RWPE2 (cell line): Measurements from ENCODE around the gene STX11.

Source experiments
- ATAC-seq: fragments of 200-7000 bp; cut with Tn5 transposase; 3 replicates; pipeline ENCODE4 v1.9.1; 2021; ENCODE audit warnings: low read depth
- DNase-seq: peaks from one replicate; pipeline ENCODE4 v3.0.0-alpha.2; 2020; ENCODE audit warnings: low spot score
- H3K27ac ChIP-seq: fragments of 450-650 bp; 2 replicates; pipeline ENCODE4 v1.5.1; 2017; ENCODE audit warnings: mild to moderate bottlenecking; ENCODE audit not compliant: poor library complexity, severe bottlenecking
- H3K27me3 ChIP-seq: fragments of 250-450 bp; sonication (Bioruptor Pico); 2 replicates; pipeline ENCODE4 v1.5.1; 2021; ENCODE audit warnings: mild to moderate bottlenecking, moderate library complexity; ENCODE audit not compliant: insufficient read depth, poor library complexity, severe bottlenecking
- H3K36me3 ChIP-seq: fragments of 250-450 bp; sonication (Bioruptor Pico); 2 replicates; pipeline ENCODE4 v1.5.1; 2020; ENCODE audit warnings: low read depth, mild to moderate bottlenecking, moderate library complexity
- H3K4me1 ChIP-seq: fragments of 250-450 bp; sonication (Bioruptor Pico); 2 replicates; pipeline ENCODE4 v1.5.1; 2021; ENCODE audit warnings: mild to moderate bottlenecking, moderate library complexity; ENCODE audit not compliant: insufficient read depth, poor library complexity, severe bottlenecking
- H3K4me3 ChIP-seq: fragments of 250-450 bp; sonication (Bioruptor Pico); 2 replicates; pipeline ENCODE4 v1.5.1; 2021; ENCODE audit warnings: mild to moderate bottlenecking, moderate library complexity; ENCODE audit not compliant: severe bottlenecking
- H3K9me3 ChIP-seq: fragments of 250-450 bp; sonication (Bioruptor Pico); 2 replicates; pipeline ENCODE4 v1.5.1; 2021; ENCODE audit warnings: mild to moderate bottlenecking, moderate library complexity; ENCODE audit not compliant: severe bottlenecking
- TF ChIP-seq, protein P1 (sequence below): fragments of 450-650 bp; IDR thresholded peaks from one replicate; pipeline ENCODE4 v1.5.1; 2017; ENCODE audit warnings: mild to moderate bottlenecking, moderate library complexity; ENCODE audit not compliant: poor library complexity, severe bottlenecking

The STX11 gene

GRCh38 chr6:144122861-144123260 is 27.5 kb upstream of the STX11 start:
- no peak overlapping the region for H3K4me3 ChIP-seq
- TF ChIP-seq, protein P1, sequence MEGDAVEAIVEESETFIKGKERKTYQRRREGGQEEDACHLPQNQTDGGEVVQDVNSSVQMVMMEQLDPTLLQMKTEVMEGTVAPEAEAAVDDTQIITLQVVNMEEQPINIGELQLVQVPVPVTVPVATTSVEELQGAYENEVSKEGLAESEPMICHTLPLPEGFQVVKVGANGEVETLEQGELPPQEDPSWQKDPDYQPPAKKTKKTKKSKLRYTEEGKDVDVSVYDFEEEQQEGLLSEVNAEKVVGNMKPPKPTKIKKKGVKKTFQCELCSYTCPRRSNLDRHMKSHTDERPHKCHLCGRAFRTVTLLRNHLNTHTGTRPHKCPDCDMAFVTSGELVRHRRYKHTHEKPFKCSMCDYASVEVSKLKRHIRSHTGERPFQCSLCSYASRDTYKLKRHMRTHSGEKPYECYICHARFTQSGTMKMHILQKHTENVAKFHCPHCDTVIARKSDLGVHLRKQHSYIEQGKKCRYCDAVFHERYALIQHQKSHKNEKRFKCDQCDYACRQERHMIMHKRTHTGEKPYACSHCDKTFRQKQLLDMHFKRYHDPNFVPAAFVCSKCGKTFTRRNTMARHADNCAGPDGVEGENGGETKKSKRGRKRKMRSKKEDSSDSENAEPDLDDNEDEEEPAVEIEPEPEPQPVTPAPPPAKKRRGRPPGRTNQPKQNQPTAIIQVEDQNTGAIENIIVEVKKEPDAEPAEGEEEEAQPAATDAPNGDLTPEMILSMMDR: no peak
- DNase-seq: no peak
- H3K36me3 ChIP-seq: no peaks in the 10 kb centered on the region
- no peaks in the 10 kb centered on the region for H3K27me3 ChIP-seq
- H3K9me3 ChIP-seq: no peaks in the 10 kb centered on the region
- no peak overlapping the region for H3K27ac ChIP-seq
- H3K4me1 ChIP-seq: no peaks in the 10 kb centered on the region
- ATAC-seq: no peak

DNA sequence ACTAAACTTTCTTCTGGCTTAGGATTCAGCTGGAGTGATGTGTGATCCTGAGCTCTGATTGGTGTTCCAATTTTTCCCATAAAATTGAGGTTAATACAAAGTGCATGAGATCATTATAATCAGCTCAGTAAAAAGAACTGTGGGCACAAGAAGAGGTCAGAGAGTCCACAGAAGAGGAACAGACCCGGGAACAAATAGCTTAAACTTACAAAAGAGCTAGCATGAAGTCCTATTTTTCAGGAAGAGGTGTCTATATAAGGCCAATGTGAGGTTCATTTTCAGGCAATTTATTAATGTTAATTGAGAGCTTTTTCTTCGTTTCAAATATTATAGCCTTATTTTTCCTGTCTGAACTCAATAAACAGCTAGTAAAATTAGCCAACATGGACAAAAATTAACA is 26.9 kb upstream of the STX11 start:
- Histone ChIP-seq H3K27ac (no peak overlapping the region), H3K27me3 (no peaks in the 10 kb centered on the region), H3K36me3 (no peaks in the 10 kb centered on the region), H3K9me3 (no peaks in the 10 kb centered on the region), H3K4me3 (no peak overlapping the region), H3K4me1 (no peaks in the 10 kb centered on the region)
- TF ChIP-seq, protein P1: no peak
- ATAC-seq (no peak), DNase-seq (no peak)

DNA sequence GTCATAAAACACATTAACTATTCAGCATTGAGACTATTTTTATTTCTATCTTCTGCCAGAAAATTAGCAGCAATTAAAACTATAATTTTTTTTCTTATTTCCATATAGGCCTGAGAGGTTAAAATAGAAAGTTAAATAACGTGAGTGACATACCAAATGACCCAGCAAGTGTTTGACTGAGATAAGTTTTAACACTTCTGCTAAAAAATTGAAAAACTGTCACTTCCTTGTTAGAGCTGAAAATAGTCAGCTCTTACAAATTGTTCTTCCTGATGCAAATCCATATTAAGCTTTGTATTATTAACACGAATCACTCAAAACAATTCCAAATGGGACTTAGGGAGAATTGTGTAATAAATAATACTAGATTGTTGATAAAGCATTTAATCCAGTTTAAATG is 26.5 kb upstream of the STX11 start:
- ATAC-seq (no peak), DNase-seq (no peak)
- Histone ChIP-seq H3K36me3 (no peaks in the 10 kb centered on the region), H3K4me3 (no peak overlapping the region), H3K9me3 (no peaks in the 10 kb centered on the region), H3K27ac (no peak overlapping the region), H3K27me3 (no peaks in the 10 kb centered on the region), H3K4me1 (peaks cover 3% of the 10 kb centered on the region)
- TF ChIP-seq, protein P1: no peak

DNA sequence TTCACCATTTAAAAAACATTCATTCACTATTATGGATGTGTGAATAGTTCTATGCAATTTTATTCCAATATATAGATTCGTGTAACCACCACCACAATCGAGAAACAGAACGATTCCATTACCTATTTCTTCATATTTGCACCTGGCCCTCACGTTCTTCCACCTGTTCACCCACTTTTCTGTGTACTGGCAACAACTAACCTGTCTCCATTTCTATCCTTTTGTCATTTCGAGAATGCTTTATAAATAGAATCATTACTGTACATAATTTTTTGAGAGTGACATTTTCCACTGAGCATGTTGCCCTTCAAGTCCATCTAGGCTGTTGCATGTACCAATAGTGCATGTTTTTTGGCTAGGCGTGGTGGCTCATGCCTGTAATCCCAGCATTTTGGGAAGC is 23.2 kb upstream of the STX11 start:
- DNase-seq (no peak), ATAC-seq (no peak)
- Histone ChIP-seq H3K27me3 (no peaks in the 10 kb centered on the region), H3K27ac (no peak overlapping the region), H3K4me1 (peaks cover 14% of the 10 kb centered on the region), H3K9me3 (no peaks in the 10 kb centered on the region), H3K36me3 (no peaks in the 10 kb centered on the region), H3K4me3 (no peak overlapping the region)
- TF ChIP-seq, protein P1: no peak

DNA sequence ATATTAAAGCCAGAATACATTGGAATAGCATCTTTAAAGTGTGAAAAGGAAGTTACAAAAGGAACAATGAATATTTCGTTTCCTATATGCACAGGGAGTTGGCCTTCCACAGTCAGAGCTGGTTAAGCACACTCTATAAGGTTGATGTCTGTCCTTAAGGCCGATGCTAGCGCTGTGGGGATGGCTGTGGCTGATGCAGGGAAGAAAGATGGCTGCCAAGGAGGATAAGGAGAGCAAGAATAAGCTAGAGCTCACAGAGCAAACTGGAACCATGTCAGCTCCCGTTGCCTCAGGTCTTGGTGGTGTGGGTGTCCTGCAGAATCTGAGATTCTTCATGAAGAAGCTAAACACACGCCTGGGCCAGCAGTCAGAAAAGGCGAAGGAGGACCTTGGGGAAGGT is 20.8 kb upstream of the STX11 start:
- Histone ChIP-seq H3K9me3 (no peaks in the 10 kb centered on the region), H3K27me3 (no peaks in the 10 kb centered on the region), H3K4me1 (peaks cover 14% of the 10 kb centered on the region), H3K4me3 (no peak overlapping the region), H3K27ac (no peak overlapping the region), H3K36me3 (no peaks in the 10 kb centered on the region)
- DNase-seq: no peak
- no peak for ATAC-seq
- TF ChIP-seq, protein P1: no peak
